Epithelial cell of proximal tubule (primary cell): Measurements from ENCODE around the gene ATP8B3. TPM values are rescaled to one million over a fixed set of nuclear protein-coding genes. Genes with fewer than 3 reads are reported as not detected.

Experiments
- DNase-seq: peaks from one replicate; pipeline ENCODE4 v3.0.0-alpha.2; 2011; ENCODE audit warnings: low read depth
- H3K4me3 ChIP-seq: 2 replicates; pipeline ENCODE4 v1.5.1; 2011; ENCODE audit warnings: low read depth, mild to moderate bottlenecking, low read length
- total RNA-seq: library from RNA; depleted of rRNA; stranded (reverse); fragments of >200 nt; gene quantifications from 2 replicates; pipeline ENCODE4 v1.2.3, GENCODE V29; 2015
- TF ChIP-seq, protein P1 (sequence below): conservative IDR thresholded peaks from 2 replicates; pipeline ENCODE4 v1.5.1; 2012; ENCODE audit warnings: low read depth, mild to moderate bottlenecking, low read length

Gene ATP8B3
- total RNA-seq, 1 donor from 2014 or later: 1.7 TPM

DNA sequence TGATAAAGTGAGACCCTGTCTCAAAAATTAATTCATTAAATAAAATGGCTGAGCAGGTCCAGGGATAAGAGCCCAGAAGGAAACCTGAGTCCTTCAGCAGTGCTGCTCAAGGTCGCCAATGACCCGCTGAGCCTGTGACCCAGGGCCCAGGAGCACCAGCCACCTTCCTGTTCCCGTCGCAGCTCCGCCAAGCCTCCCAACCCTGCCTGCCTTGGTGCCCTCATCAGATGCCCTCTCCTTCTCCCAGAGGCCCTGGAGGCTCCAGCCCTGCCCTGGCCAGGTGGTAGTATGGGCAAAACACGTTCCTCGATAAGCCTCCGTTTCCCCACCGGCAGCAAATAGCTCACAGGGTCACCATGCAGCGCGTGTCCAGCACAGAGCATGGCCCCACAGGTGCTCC lies 33.6 kb upstream of the ATP8B3 start:
- TF ChIP-seq, protein P1, sequence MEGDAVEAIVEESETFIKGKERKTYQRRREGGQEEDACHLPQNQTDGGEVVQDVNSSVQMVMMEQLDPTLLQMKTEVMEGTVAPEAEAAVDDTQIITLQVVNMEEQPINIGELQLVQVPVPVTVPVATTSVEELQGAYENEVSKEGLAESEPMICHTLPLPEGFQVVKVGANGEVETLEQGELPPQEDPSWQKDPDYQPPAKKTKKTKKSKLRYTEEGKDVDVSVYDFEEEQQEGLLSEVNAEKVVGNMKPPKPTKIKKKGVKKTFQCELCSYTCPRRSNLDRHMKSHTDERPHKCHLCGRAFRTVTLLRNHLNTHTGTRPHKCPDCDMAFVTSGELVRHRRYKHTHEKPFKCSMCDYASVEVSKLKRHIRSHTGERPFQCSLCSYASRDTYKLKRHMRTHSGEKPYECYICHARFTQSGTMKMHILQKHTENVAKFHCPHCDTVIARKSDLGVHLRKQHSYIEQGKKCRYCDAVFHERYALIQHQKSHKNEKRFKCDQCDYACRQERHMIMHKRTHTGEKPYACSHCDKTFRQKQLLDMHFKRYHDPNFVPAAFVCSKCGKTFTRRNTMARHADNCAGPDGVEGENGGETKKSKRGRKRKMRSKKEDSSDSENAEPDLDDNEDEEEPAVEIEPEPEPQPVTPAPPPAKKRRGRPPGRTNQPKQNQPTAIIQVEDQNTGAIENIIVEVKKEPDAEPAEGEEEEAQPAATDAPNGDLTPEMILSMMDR: no peak
- H3K4me3 ChIP-seq: no peak overlapping the region
- DNase-seq: no peak

DNA sequence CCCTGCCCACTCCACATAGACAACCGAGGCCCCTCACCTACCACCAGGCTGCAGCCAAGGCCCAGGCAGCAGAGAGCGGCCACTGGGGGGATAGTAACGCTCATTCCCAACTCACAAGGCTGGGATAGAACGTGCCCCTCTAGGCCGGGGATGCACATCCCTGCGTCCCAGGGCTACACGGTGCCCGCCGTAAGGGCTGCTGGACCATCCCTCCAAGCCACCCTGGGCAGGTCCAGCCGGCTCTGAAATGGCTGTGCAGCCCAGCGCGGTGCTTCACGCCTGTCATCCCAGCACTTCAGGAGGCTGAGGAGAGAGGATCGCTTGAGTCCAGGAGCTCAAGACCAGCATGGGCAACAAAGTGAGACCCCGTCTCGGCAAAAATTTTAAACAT lies 33.0 kb upstream of the ATP8B3 start:
- TF ChIP-seq, protein P1: no peak
- DNase-seq: no peak
- H3K4me3 ChIP-seq: no peak overlapping the region

DNA sequence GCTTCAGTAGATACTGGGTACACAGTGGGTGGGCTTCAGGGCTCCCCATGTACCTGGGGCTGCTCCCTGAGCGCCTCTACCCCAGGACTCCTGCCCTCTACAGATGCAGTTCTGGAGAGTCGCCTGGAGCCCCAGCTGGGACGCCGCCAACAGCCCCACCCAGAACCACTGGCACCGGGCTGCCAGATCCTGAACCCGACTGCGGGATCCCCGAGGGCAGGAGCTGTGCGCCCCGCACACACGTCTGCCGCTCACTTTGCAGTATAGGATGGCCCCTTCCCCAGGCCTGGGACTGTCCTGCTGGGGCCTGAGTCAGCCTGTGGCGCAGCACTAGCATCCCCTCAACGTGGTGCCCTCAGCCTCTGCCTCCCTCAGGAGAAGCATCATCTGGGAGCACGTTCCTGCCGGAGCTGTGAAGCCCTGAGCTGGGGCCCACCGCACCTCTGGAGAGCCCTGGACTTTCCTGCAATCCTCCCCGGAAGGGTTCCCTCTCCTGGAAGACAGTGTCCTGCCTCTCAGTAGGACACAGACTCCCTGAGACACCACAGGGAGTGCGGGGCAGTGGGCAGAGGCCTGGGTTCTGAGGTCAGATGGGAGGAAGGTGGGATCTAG lies 32.5 kb upstream of the ATP8B3 start:
- TF ChIP-seq, protein P1: no peak
- H3K4me3 ChIP-seq: no peak overlapping the region

DNA sequence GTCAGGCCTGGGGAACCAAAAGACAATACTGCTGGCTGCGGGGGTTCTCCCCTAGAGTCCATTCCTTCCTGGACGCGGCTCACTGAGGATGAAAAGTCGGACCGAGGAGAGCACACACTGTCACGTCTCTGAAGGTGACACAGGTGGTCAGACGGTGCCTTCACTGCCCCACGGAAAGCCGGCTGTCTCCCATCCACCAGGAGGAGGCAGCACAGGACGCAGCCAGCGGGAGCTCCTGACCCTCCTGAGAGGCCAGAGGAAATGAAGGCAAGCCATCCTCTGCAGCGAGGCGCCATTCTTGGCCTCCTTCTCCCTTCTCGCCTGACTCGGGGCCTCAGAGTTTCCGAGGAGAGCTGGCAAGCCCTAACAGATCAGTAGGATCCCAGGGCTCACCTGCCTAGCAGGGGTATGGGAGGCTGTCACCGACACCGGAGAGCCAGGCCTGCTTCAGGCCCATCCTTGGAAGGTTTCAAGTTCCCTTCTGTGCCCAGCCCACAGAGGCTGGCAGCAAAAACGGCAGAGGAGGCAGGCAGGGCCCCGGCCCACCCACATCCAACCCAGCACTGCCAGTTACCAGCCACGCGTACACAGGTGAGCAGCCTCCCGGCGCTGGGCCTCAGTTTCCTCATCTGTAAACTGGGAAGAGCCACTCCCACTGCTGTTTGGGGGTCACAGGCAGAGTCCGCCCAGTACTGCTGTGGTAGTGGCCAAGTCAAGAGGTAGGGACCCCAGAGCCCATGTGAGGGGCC lies 31.7 kb upstream of the ATP8B3 start:
- TF ChIP-seq, protein P1: peak; percentile 18

More for the DNA sequence above, 32.5 kb upstream of the ATP8B3 start:
- no peak for DNase-seq

DNA sequence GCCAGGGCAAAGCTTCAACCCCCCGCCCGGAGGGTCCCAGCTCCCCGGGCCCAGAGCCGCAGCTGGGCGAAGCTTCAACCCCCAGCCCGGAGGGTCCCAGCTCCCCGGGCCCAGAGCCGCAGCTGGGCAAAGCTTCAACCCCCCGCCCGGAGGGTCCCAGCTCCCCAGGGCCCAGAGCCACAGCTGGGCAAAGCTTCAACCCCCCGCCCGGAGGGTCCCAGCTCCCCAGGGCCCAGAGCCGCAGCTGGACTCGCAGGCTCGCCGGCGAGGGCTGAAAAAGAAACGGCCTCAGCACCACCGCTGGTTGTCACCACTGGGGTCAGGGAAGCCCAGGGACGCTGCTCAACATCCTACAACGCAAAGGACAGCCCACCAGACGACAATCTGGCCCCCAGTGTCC lies 31.0 kb upstream of the ATP8B3 start:
- no peak overlapping the region for H3K4me3 ChIP-seq
- TF ChIP-seq, protein P1: no peak
- DNase-seq: no peak

More for the DNA sequence above, 31.7 kb upstream of the ATP8B3 start:
- no peak overlapping the region for H3K4me3 ChIP-seq
- DNase-seq: no peak

DNA sequence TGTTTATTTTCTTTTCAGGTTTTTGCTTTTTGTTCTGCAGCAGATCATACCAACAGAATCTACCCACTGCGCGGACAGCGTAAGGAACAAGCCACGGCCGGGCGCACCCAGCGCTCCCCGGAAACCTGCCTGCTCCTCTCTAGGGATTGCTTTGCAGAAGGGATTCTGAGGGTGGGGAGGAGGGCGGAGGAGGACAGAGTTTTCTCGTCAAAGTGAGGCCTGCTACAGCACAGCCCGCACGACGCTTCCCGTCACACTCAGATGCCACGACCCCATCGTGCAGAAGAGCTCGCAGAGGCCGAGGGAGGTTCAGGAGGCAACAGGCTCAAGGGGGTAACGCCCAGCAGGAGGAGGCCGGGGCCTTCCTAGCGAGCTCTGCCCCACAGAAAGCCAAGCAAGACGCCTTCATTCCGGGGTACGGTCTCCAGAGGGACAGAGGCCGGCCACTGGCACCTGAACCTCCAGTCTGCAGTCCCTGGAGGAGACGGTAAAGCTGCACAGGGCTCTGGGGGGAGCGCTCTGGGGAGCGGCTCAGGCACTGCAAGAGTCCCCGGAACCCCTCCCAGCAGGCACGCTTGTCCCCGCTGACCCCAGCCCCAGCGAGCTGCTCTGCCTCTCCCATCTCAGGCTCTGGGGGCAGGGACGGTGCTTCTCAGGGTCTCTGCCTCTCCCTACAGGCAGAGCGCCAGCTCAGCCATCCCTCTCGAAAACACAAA lies 29.3 kb upstream of the ATP8B3 start:
- no peak overlapping the region for H3K4me3 ChIP-seq
- TF ChIP-seq, protein P1: no peak
- no peak for DNase-seq
